Renal pelvis (tissue), 4 donors: Measurements from ENCODE around the gene CADM4. TPM values are rescaled to one million over a fixed set of nuclear protein-coding genes. Genes with fewer than 3 reads are reported as not detected.
A peak's percentile ranks its signal among the peaks of the same experiment; 100 is the strongest.
"Not testable (repeated sequence)": the region's sequence is repeated elsewhere in the genome, so short reads cannot be mapped to it uniquely, and the experiment has no call there.

Experiments
- DNase-seq: peaks from one replicate; pipeline ENCODE4 v3.0.0-alpha.2; 2013
- polyA plus RNA-seq, 3 donors: library from polyadenylated mRNA; unstranded; fragments of 120-200 nt; gene quantifications; one replicate each; pipeline ENCODE4 v1.2.1, GENCODE V29; 2013; ENCODE audit not compliant: insufficient read length in 3 of 3

Gene CADM4
- polyA plus RNA-seq, 3 donors = 55.2 to 64.2 (median 61.2) TPM

DNA sequence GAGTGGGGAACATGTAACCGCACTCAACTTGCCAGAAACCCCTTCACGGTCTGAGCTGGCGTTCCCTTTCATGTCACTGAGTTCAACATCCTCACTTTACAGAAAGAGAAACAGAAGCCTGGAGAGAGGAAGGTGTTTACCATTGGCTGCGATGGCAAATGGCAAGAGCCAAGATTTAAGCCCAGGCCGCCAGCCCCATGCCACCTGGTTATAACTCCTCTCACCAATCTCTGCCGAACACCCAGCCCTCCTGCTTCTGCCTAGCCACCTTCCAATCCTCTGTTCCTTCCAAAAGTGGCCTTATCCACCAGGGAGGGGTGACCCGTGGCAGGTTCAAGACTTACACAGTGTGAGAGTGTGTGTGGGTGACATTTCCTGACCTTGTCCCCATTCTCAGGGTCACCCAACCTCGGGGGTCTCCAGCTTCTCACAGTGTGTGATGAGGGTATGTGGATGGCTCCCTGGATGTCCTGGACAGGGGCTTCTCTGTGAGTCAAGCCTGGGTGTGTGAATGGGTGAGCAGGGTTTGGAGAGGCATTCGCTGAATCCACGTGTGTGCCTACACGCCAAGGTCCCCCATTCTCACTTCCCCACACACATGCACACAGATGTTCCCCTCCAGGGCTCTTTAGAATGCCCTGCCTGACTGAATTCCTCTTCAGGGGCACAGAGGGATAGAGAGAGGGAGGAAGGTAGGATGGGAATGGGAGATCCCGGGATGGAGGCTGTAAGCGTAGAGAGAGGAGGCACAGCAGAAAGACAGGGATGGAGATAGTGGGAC is 1.2 kb downstream of the CADM4 start:
- no peak for DNase-seq

DNA sequence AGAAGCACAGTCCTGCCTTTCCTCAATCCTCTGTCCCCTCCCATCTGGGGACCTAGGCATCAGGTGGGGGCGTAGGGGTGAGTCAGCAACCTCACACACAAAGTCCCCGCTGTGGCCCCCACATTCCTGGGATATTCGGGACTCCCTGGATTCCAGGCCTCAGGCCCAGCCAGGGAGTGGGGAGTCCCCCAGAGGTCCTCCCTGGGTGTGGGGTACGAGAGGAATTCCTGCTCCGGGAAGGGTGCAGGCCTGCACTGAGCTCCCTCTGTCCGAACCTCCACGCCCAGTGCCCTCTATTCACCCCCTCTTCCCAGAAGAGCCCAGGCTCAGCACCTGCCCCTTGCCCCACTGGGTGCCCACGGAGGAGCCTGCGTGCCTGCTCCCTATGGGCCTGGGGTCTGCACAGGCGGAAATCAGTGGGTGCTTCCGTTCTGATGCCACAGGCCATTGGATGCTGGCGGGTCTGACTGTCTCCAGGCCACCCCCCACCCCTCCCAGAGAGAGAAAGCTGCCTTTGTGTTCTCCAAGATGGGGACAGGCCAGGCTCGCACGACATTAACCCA is 3.4 kb downstream of the CADM4 start:
- DNase-seq = no peak

DNA sequence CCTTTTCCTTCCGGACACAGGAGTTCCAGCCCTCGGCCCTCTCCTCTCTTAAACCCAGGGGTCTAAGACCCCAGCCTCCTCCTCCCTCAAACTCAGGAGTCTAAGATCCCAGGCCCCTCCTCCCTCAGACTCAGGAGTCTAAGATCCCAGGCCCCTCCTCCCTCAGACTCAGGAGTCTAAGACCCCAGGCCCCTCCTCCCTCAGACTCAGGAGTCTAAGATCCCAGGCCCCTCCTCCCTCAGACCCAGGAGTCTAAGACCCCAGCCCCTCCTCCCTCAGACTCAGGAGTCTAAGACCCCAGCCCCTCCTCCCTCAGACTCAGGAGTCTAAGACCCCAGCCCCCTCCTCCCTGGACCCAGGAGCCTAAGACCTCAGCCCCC is 4.1 kb downstream of the CADM4 start:
- DNase-seq = not testable (repeated sequence)

DNA sequence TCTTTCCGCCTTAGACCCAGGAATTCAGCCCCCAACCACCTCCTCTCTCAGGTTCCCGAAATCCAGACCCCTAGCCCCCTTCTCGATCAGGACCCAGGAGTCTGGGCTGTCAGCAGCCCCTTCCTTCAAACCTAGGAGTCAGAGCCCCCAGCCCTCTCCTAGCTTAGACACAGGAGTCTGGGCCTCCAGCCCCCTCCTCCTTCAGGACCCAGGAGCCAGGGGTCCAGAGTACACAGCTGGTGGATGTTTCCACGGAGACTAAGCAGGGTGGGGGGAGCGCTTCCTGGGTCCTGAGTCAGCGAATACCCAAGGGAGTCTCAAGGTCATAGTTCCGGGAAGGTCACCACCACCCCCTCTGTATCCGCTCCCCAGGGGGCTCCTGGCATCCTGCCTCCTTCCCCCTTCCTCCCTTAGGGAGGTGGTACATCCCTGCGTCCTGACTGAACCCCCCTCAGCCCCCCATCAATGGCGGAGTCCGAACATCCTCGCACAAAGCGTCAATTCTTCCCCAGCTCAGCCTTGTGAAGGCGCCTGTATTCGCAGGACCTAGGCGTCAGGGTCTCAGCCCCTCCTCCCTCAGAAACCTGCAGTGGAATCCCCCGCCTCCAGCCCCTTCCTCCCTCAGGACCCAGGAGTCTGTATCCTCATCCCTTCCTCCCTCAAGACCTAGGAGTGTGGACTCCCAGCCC is 4.6 kb downstream of the CADM4 start:
- DNase-seq = no peak

DNA sequence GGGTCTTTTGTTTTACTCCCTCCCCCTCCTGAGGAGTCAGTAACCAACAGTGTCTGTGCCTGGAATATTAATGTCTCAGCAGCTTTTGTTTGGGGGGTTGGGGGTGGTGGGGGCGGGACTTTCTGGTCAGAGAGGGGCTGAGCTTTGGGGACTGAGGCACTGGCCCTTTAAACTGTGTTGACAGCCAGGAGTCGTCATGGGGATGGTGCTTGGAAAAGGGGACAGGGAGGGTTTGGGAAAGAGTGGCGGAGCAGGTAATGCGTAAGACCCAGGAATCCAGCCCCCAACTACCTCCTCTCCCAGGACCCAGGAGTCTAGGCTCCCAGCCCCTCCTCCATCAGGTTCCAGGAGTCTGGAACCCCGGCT is 5.2 kb downstream of the CADM4 start:
- DNase-seq = no peak

DNA sequence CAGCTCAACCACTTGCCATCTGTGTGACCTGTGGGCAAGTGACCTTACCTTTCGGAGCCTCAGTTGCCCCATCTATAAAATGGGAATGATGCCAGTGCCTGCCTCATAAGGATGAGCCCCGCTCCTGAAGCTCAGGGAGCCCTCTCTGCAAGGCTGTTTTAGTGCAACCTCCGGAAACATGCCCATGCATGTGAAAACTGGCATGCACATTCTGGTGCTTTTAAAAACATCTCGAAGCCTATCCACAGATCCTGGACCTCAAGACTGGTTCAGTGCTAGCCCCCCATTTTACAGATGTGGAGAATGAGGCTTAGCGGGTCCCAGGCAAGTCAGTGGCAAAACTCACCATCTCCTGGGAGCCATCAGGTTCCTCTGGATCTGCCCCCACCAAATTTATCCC is 5.6 kb downstream of the CADM4 start:
- DNase-seq = no peak

DNA sequence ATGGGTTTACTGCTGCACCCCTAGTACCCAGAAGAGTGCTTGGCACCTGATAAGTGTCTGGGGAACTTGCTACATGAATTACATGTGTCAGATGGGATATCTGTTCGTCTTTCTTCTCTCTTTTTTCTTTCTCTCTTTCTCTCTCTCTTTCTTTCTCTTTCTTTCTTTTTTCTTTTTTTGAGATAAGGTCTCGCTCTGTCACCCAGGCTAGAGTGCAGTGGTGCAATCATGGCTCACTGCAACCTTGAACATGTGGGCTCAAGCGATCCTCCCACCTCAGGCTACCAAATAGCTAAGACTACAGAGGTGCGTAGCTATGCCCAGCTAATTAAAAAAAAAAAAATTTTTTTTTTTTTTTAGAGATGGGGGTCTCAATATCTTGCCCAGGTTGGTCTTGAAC is 6.1 kb downstream of the CADM4 start:
- no peak for DNase-seq

DNA sequence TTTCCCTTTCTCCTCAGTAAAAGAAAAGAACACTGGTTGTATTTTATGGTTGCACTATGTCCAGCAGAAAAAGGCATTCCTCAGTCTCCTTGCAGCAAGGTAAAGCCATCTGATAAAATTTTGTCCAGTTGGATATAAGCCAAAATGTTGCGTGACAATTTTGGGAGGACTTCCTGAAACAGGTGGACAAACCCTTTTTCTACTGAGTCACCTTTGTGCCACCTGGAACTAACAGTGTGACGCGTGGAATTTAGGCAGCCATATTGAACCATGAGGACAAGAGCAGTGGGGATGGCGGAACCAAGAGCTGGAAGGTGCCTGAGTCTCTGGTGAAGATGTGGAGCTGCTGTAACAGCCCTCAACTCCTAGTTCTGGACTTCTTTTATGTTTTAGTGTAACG is 8.2 kb downstream of the CADM4 start:
- no peak for DNase-seq

DNA sequence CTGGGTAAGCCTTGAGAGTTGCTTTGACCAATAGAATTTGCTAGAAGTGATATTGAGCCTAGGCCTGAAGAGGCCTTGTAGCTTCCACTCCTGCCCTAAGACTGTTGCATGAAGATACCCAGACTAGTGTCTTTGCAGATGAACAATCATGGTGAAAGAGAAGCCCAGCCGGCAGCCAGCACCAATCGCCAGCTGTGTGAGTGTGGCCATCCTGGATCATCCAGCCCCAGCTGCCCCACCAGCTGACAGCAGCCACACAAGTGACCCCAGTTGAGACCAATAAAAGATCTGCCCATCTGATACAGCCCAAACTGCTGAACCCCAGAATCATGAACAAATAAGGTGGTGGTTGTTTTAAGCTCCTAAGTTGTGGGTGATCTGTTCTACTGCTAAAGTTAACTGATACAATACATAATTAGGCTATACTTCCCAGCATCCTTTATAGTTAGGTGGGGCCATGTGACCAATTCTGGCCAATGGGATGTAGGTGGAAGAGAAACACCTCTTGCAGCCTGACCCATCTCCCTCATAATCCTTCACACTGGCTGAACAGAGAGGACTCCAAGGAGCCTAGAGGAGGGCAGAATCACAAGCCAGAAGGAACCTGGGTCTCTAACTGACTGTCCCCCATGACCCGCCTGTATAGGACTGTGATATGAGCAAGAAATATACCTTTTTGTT is 10.9 kb downstream of the CADM4 start:
- no peak for DNase-seq

DNA sequence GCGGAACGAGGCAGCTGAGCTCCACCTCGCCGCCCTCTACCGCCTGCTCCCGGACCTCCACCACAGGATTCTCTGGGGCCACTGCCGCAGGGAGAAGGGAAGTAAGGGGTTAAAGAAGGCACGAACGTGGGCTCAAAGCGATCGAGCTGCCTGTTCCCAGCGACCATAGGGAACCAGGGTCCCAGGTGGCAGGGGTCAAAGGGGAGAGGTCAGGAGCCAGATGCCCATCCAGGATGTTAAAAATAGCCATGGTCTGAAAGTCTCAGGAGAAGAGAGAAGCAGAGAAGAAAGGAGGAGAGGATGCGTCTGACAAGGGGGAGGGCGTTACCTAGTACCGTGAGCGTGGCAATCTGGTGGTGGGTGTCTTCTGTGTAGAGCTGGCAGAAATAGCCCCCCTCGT is 12.8 kb downstream of the CADM4 start:
- no peak for DNase-seq

DNA sequence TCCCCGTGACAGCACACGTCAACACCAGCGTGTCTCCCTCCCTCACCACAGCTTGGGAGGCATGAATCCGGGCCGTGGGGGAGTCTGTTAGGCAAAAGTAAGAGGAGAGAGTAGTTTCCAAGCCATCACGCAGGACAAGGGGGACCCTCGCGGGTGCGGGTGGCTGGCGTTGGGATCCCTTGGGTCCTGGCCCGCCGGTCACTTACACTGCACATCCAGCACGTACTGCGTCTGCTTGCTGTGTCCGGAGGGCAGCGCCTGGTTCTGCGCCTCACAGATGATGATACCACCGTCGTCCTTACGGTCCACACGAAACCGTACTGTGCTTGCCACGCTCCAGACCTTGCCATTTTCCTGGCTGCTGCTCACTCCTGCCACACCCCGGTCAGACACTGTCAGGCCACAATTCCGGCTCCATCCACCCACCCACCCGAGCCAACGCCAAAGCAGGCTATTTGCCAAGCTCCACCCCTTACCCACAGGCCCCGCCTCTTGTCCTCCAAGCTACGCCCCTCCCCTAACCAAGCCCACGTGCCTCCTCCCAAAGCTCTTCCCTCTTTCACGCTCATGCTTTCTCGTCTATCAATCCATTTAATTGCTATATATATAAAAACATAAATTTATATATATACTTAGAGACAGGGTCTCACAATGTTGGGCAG is 13.6 kb downstream of the CADM4 start:
- no peak for DNase-seq

DNA sequence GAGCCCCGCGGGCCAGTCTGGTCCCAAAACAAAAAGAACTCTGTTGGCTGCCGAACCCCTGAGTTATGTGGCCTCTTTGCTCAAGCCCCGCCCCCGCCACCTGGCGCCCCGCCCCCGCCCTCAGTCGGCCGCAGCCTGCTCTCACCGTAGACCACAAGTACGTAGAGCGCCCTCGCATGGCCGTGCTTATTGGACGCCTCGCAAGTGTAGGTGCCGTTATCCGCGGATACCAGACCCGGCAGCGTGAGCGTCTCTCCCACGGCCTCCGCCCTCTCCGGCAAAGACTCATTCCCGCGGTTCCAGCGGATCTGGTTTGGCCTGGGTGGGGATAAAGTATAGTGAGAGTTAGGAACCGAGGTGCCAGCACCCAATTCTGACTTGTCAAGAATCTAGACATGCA is 14.7 kb downstream of the CADM4 start:
- DNase-seq = no peak

DNA sequence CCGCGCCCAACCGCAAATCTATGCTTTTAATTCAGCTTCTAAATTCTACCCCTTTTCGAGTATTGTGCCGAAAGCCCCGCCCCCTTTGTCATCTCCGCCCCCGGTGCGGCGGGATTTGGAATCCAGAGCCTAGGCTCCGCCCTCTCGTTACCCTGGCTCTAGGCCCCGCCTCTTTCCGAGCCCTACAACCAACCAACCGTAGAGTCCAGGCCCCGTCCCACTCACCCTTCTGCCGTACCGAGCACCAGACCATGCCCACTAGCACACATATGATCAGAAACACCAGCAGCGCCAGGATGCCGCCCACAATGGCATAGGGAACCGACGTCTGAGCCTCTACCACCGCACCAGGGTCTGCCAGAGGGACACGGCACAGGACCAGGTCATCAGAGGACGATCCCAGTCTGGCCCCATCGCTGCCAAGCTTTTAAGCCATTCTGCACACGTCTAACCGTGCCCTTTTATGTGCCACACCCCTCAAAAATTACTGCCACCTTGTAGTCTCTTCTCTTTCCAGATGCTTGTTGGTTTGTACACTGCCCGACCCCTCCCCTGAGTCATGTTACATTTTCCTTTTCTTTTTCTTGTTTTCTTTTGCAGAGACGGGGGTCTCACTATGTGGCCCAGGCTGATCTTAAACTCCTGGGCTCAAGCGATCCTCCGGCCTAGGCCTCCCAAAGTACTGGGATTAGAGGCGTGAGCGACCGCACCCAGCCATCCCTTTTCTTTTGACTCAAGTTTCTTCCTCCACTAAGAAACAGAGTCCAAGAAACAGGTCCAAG is 15.6 kb downstream of the CADM4 start:
- DNase-seq = no peak

DNA sequence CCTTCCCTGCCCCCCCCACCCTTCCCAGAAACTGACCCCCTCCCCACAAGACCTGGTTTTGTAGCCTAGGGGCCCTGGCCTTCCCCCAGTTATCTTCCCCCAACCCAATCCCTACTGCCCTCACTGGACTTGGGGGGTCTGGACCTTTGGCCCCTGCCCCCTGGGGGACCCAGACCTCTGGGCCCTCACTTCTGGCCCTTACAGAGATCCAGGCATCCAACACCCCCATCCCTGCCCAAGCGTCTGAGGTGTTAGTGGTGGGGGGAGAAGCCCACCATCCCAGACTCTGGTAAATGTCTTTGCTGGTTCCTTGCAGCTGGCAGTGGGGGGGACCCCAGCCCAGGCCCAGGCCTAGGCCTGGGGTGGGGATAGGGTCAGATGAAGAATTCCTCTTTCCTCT is 16.7 kb downstream of the CADM4 start:
- DNase-seq = no peak

DNA sequence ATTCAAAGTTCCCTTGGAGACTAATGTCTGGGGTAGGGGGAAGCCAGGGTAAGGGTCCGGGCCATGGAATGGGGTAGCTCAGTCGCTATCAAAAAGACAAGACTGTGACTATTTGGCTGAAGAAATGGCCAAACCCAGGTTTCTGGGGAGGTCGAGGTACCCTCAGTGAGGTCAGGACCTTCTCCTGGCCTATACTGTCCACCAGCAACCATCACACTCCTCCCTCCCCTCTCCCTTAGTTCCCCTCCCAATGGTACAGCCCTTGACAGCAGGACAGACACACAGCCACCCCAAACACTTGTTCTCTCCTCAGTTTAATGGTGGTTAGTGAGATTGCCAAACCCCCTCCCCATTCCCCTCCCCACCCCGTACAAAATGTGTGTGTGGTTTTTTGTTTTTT is 17.6 kb downstream of the CADM4 start:
- no peak for DNase-seq

DNA sequence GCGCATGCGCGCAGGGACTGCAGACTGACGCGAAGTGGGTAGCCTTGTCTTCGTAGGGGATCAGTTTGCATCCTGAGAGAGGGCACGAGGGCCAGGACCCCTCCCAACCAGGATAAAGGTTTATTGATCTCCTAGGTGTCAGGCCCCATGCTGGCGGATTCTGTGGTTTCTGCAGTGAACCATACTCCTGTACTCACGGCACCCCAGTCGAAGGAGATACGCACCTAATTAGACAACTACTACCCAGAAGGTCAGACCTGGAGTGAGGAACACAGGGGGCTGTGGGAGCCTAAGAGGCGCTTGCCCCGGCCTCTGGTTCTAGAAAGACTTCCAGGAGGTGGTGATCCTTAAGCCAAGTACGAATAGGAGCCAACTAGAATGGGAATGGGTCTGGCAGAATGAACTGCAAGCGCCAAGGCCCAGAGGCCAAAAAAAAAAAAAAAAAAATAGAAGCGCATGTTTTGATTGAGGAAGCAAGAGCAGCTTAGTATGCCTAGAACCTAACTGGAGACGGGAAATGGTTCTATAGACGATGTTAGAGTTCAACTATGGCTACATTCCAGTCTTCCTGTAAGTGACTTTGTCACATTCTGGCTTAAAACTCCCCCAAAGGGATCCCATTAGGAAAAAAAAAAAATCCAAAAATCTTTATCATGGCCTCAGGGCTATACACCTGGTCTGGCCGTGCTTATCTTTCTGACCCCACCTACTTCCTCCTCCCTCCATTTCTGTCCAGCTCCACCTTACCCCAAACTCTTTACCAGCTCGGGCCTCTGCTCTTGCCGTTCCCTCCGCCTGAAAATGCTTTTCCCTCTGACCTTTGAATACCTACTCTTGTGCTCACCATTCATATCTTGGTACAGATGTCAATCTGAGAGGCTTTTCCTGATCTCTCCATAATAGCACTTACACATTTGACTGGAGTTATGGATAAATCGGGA is 19.3 kb downstream of the CADM4 start:
- no peak for DNase-seq

DNA sequence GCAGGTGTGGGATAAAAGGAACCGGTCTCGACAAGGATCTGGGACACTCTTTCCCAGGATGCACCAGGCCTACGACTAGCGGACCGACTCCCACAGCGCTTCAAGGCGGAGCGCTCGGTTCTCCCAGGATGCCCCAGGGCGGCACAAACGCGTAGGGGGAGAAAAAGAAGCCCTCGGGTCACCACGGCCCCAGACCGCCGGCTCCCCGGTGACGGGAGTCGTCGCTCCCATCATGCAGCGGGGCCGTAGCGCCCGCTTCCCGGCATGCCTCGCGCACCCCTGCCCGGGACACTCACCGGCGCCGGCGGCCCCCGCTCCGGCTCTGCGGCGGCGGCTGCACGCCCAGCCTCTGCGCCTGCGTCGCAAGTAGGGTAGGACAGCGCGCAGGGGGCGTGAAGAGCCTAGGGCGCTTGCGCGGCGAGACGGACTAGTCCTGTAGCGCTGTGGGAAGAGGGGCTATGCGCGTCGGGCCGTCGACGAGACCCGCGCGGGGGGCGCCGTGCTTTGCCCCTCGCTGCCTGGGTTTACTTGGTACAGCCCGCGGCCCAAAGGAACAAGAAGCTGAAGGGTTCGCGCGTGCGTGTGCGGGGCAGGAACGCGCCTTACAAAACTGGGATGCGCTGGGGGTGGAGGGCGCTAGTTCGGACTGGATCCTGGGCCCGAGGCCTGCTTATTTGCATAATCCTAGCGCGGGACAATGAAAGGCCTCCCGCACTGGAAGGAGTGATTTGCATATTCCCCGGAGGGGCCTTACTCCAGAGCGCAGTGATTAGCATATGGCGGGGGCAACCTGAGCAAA is 20.2 kb downstream of the CADM4 start, which contains the start of gene ZNF428:
ZNF428 (minus strand) TSS at position 368 of the 799 bp plus-strand sequence. CDS start 5,325 bp downstream, outside the sequence.
- DNase-seq = peak; percentile 91

DNA sequence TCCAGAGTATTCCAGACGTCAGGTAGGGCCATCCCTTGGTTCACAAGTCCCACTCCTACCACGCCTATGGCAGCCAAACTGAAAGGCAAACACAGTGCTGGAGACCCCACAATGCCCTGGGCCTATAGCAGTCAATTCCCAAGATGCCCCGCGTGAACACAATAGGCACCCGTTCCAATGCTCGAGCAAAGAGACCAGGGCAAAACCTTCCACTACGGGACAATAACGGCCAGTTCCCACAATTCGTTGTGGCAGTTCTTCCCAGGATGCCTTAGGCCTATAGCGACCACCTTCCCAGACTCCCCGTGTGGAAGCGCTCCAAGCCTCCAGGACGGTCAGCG is 20.8 kb downstream of the CADM4 start:
- no peak for DNase-seq

DNA sequence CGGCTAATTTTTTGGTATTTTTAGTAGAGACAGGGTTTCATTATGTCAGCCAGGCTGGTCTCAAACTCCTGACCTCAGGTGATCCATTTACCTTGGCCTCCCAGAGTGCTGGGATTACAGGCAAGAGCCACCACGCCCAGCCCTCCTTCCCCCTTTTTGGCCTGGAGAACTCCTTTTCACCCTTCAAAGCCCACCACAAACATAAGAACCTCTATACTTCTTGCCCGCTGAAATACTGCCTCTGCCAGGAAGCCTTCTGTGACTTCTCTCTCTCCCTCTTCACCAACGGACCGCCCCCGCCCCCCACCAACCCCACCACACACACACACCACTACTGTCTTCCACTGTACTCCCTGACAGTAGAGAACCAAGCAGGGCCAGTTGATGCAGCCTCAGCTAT is 22.7 kb downstream of the CADM4 start:
- DNase-seq = no peak
